K562 (cell line): ENCODE data around the gene BTN3A1. TPM values are rescaled to one million over a fixed set of nuclear protein-coding genes. Genes with fewer than 3 reads are reported as not detected.

Experiments used
- DMBX1 ChIP-seq: fragments of 250-450 bp; sonication (Bioruptor Pico); IDR thresholded peaks from 2 replicates; pipeline ENCODE4 v1.8.0; 2022; ENCODE audit warnings: inconsistent platforms, mild to moderate bottlenecking, moderate library complexity, borderline replicate concordance
- FOSL1 ChIP-seq: fragments of 200-800 bp; sonication (Bioruptor generic); conservative IDR thresholded peaks from 2 replicates; pipeline ENCODE4 v1.6.1; 2016; ENCODE audit warnings: missing genetic modification characterization, missing compliant biosample characterization
- MEIS2 ChIP-seq: fragments of 450-650 bp; IDR thresholded peaks from 2 replicates; pipeline ENCODE4 v1.6.1; 2014; ENCODE audit warnings: mild to moderate bottlenecking; ENCODE audit not compliant: partially characterized antibody
- NFYB ChIP-seq: IDR thresholded peaks from 2 replicates; pipeline ENCODE4 v1.6.1; 2011; ENCODE audit warnings: mild to moderate bottlenecking, moderate library complexity; ENCODE audit not compliant: insufficient read length; ENCODE audit errors: extremely low read depth
- SIN3B ChIP-seq: fragments of 450-650 bp; IDR thresholded peaks from 2 replicates; pipeline ENCODE4 v1.6.1; 2017; ENCODE audit warnings: low read depth, mild to moderate bottlenecking, moderate library complexity
- SMAD2 ChIP-seq: fragments of 150-350 bp; IDR thresholded peaks from 2 replicates; pipeline ENCODE4 v1.6.1; 2014; ENCODE audit warnings: low read depth, mild to moderate bottlenecking, low read length
- TAF9B ChIP-seq: fragments of 450-650 bp; IDR thresholded peaks from 2 replicates; pipeline ENCODE4 v1.6.1; 2018; ENCODE audit warnings: mild to moderate bottlenecking; ENCODE audit not compliant: partially characterized antibody
- TRIM24 ChIP-seq, 2 experiments: fragments of 450-650 bp; IDR thresholded peaks; 2 replicates each; pipeline ENCODE4 v1.6.1; 2016
- ZFP36 ChIP-seq: fragments of 150-350 bp; IDR thresholded peaks from 2 replicates; pipeline ENCODE4 v1.6.1; 2018; ENCODE audit warnings: low read length, low read depth; ENCODE audit not compliant: partially characterized antibody
- ZSCAN29 ChIP-seq: fragments of 450-650 bp; IDR thresholded peaks from 2 replicates; pipeline ENCODE4 v1.6.1; 2017
- polyA plus RNA-seq, 8 experiments: library from polyadenylated mRNA; depleted of rRNA in 4 of 8; stranded (reverse) in 5 of 8; unstranded in 3 of 8; fragments of >200 nt; fragmentation: Nextera tagmentation in 2 of 8; fragmentation: Illumina TruSeq in 1 of 8; extraction: Ambion mirVana in 2 of 8; extraction: Trizol in 1 of 8; gene quantifications; 2 replicates each; pipeline versions ENCODE4 v1.2.1 to v1.2.3, GENCODE V29; 2011 to 2014; ENCODE audit warnings: inconsistent platforms in 1 of 8, missing spikeins in 1 of 8
- total RNA-seq, 7 experiments: library from RNA; depleted of rRNA in 6 of 7; stranded (reverse); fragments of >200 nt in 6 of 7; fragmentation: Illumina TruSeq in 2 of 7; extraction: Trizol in 2 of 7; gene quantifications; 2 replicates each; pipeline versions ENCODE4 v1.2.1 to v1.2.3, GENCODE V29; 2011 to 2021; ENCODE audit warnings: low replicate concordance in 1 of 7
- TF ChIP-seq, protein P1 (sequence below): fragments of 250-450 bp; sonication (Bioruptor Pico); IDR thresholded peaks from 2 replicates; pipeline ENCODE4 v1.5.0; 2020; ENCODE audit warnings: mild to moderate bottlenecking
- TF ChIP-seq, protein P2 (sequence below): fragments of 450-650 bp; IDR thresholded peaks from 2 replicates; pipeline ENCODE4 v1.6.1; 2016; ENCODE audit warnings: mild to moderate bottlenecking, moderate library complexity

Gene BTN3A1
- total and polyA plus RNA-seq, 9 of the 15 experiments (the other 6 are each of a cell fraction or from before 2014, with no cell fraction given), result 0.84 to 8.5 (median 3.9) TPM

DNA sequence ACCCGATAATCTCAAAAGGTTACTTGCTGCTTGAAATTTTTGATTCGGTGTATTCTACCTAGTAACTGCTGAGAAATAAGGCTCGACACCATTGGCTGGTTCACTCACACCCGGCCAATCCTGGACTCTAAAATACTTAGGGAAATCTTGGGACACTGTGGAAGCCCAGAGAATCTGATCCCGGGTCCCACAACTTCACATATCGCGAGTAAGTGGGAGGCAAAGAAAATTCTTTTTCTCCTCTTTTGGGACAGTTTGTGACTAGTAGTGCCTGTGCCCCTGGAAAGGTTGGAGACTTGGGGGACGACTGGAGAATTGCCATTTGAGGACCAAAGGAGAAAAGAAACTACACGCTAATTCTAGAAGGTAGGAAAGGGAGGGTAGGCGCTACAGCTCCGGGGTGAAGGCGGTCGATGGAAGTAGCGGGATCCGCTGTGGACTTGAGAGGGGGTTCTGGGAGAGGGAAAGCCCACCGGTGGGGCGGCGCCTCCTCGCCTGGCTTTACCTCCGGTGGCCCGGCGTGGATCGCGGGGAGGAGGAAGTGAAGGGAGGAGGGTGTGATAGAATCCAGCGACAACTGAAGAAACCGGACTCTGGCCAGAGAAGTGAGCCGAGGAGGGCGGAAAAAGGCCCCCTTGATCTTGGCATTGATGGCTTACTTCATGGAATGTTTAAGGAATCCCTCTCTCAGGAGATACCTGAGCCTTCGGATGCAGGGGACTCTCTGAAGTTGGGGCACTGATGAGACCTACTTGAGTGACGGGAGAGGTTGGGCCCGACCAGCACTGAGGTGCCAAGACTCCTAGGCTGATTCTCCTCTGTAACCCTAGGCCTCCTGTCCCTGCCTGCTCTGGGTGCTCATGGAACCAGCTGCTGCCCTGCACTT, 19.4 kb downstream of the BTN3A1 start (continued):
- no peak for TF ChIP-seq TAF9B
- TF ChIP-seq ZSCAN29, result no peak
- no peak for TF ChIP-seq FOSL1 (tag)
- no peak for TF ChIP-seq MEIS2
- peak in 1 of 2 experiments; percentile 37; a peak in 1 of 4 replicates for TF ChIP-seq TRIM24 (IDR thresholded peaks at IDR 0.05)
- TF ChIP-seq NFYB, result peak; percentile 50
- TF ChIP-seq SMAD2, result no peak
- TF ChIP-seq, protein P1, sequence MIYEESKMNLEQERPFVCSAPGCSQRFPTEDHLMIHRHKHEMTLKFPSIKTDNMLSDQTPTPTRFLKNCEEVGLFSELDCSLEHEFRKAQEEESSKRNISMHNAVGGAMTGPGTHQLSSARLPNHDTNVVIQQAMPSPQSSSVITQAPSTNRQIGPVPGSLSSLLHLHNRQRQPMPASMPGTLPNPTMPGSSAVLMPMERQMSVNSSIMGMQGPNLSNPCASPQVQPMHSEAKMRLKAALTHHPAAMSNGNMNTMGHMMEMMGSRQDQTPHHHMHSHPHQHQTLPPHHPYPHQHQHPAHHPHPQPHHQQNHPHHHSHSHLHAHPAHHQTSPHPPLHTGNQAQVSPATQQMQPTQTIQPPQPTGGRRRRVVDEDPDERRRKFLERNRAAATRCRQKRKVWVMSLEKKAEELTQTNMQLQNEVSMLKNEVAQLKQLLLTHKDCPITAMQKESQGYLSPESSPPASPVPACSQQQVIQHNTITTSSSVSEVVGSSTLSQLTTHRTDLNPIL (CRISPR knock-in tag), result no peak
- TF ChIP-seq SIN3B, result no peak
- TF ChIP-seq, protein P2, sequence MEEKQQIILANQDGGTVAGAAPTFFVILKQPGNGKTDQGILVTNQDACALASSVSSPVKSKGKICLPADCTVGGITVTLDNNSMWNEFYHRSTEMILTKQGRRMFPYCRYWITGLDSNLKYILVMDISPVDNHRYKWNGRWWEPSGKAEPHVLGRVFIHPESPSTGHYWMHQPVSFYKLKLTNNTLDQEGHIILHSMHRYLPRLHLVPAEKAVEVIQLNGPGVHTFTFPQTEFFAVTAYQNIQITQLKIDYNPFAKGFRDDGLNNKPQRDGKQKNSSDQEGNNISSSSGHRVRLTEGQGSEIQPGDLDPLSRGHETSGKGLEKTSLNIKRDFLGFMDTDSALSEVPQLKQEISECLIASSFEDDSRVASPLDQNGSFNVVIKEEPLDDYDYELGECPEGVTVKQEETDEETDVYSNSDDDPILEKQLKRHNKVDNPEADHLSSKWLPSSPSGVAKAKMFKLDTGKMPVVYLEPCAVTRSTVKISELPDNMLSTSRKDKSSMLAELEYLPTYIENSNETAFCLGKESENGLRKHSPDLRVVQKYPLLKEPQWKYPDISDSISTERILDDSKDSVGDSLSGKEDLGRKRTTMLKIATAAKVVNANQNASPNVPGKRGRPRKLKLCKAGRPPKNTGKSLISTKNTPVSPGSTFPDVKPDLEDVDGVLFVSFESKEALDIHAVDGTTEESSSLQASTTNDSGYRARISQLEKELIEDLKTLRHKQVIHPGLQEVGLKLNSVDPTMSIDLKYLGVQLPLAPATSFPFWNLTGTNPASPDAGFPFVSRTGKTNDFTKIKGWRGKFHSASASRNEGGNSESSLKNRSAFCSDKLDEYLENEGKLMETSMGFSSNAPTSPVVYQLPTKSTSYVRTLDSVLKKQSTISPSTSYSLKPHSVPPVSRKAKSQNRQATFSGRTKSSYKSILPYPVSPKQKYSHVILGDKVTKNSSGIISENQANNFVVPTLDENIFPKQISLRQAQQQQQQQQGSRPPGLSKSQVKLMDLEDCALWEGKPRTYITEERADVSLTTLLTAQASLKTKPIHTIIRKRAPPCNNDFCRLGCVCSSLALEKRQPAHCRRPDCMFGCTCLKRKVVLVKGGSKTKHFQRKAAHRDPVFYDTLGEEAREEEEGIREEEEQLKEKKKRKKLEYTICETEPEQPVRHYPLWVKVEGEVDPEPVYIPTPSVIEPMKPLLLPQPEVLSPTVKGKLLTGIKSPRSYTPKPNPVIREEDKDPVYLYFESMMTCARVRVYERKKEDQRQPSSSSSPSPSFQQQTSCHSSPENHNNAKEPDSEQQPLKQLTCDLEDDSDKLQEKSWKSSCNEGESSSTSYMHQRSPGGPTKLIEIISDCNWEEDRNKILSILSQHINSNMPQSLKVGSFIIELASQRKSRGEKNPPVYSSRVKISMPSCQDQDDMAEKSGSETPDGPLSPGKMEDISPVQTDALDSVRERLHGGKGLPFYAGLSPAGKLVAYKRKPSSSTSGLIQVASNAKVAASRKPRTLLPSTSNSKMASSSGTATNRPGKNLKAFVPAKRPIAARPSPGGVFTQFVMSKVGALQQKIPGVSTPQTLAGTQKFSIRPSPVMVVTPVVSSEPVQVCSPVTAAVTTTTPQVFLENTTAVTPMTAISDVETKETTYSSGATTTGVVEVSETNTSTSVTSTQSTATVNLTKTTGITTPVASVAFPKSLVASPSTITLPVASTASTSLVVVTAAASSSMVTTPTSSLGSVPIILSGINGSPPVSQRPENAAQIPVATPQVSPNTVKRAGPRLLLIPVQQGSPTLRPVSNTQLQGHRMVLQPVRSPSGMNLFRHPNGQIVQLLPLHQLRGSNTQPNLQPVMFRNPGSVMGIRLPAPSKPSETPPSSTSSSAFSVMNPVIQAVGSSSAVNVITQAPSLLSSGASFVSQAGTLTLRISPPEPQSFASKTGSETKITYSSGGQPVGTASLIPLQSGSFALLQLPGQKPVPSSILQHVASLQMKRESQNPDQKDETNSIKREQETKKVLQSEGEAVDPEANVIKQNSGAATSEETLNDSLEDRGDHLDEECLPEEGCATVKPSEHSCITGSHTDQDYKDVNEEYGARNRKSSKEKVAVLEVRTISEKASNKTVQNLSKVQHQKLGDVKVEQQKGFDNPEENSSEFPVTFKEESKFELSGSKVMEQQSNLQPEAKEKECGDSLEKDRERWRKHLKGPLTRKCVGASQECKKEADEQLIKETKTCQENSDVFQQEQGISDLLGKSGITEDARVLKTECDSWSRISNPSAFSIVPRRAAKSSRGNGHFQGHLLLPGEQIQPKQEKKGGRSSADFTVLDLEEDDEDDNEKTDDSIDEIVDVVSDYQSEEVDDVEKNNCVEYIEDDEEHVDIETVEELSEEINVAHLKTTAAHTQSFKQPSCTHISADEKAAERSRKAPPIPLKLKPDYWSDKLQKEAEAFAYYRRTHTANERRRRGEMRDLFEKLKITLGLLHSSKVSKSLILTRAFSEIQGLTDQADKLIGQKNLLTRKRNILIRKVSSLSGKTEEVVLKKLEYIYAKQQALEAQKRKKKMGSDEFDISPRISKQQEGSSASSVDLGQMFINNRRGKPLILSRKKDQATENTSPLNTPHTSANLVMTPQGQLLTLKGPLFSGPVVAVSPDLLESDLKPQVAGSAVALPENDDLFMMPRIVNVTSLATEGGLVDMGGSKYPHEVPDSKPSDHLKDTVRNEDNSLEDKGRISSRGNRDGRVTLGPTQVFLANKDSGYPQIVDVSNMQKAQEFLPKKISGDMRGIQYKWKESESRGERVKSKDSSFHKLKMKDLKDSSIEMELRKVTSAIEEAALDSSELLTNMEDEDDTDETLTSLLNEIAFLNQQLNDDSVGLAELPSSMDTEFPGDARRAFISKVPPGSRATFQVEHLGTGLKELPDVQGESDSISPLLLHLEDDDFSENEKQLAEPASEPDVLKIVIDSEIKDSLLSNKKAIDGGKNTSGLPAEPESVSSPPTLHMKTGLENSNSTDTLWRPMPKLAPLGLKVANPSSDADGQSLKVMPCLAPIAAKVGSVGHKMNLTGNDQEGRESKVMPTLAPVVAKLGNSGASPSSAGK, result no peak; the same call in 1 of the 2 replicates
- TF ChIP-seq ZFP36, result no peak
- TF ChIP-seq DMBX1 (CRISPR knock-in tag), result no peak
